Upper lobe of left lung (tissue), 6 donors: ENCODE results near the gene B3GALT5. TPM values are rescaled to one million over a fixed set of nuclear protein-coding genes. Genes with fewer than 3 reads are reported as not detected.

Experiments
- ATAC-seq, 2 donors: fragments of 200-7000 bp; cut with Tn5 transposase; one replicate each; pipeline ENCODE4 v1.9.1; 2022; ENCODE audit warnings: mild to moderate bottlenecking in 2 of 2, moderate library complexity in 2 of 2; ENCODE audit not compliant: low FRiP score in 2 of 2
- DNase-seq, 2 donors: peaks; one replicate each; pipeline ENCODE4 v3.0.0-alpha.2; 2019 to 2020
- H3K27ac ChIP-seq, 4 donors: fragments of 200-600 bp; sonication (generic); one replicate each; pipeline ENCODE4 v1.5.1; 2016 to 2019
- H3K27me3 ChIP-seq, 4 donors: fragments of 200-600 bp; sonication (generic); one replicate each; pipeline ENCODE4 v1.5.1; 2017 to 2019
- H3K36me3 ChIP-seq, 4 donors: fragments of 200-600 bp; sonication (generic); one replicate each; pipeline ENCODE4 v1.5.1; 2016 to 2019
- H3K4me1 ChIP-seq, 4 donors: fragments of 200-600 bp; sonication (generic); one replicate each; pipeline ENCODE4 v1.5.1; 2018 to 2019
- H3K4me3 ChIP-seq, 4 donors: fragments of 200-600 bp; sonication (generic); one replicate each; pipeline ENCODE4 v1.5.1; 2017 to 2019; ENCODE audit warnings: mild to moderate bottlenecking in 2 of 4, moderate library complexity in 1 of 4
- H3K9me3 ChIP-seq, 4 donors: fragments of 200-600 bp; sonication (generic); one replicate each; pipeline ENCODE4 v1.5.1; 2018 to 2019
- CTCF ChIP-seq, 6 experiments: fragments of 450-650 bp in 4 of 6; fragments of 200-600 bp in 2 of 6; sonication (generic) in 2 of 6; IDR thresholded peaks; one replicate each; pipeline ENCODE4 v1.5.1; 2016 to 2019; ENCODE audit warnings: antibody characterized with exemption in 6 of 6
- EP300 ChIP-seq, 4 donors: sonication (generic); formaldehyde crosslinking; IDR thresholded peaks; one replicate each; pipeline ENCODE4 v1.5.1; 2017; ENCODE audit warnings: antibody characterized with exemption in 4 of 4, control low read depth in 2 of 4
- POLR2A ChIP-seq, 4 donors: fragments of 450-650 bp; IDR thresholded peaks; one replicate each; pipeline ENCODE4 v1.5.1; 2016 to 2017; ENCODE audit warnings: antibody characterized with exemption in 4 of 4, mild to moderate bottlenecking in 2 of 4
- POLR2AphosphoS5 ChIP-seq, 2 donors: sonication (generic); formaldehyde crosslinking; IDR thresholded peaks; one replicate each; pipeline ENCODE4 v1.5.1; 2017; ENCODE audit warnings: antibody characterized with exemption in 2 of 2
- WGBS, 2 donors: methylation state at CpG; one replicate each; pipeline ENCODE4 v1.1.5; 2017 to 2018; 5-methylcytosine and 5-hydroxymethylcytosine counted together
- total RNA-seq, 6 donors: library from RNA; depleted of rRNA in 4 of 6; stranded (reverse); fragments of >200 nt in 4 of 6; gene quantifications; one replicate each; pipeline versions ENCODE4 v1.1.0 to v1.2.1, GENCODE V29; 2016 to 2021
- donor health status: DM: no; HTN: no; CAD: no; lungs with moderate emphysema.
- donor health status: DM: no; HTN: yes; CAD: no; lungs with severe emphysema.

B3GALT5 gene
- total RNA-seq, 6 donors from 2014 or later, result under 0.01 to 0.71 (median 0.09) TPM; not detected in 1

GRCh38 chr21:39690454-39690853, 77.7 kb downstream of the B3GALT5 start:
- no peaks in the 10 kb centered on the region for H3K27me3 ChIP-seq
- 54 to 68% methylated on average over 4 of the region's 4 CpGs for WGBS, 2 donors
- no peak overlapping the region for H3K27ac ChIP-seq
- H3K4me3 ChIP-seq, result no peak overlapping the region
- no peaks in the 10 kb centered on the region for H3K36me3 ChIP-seq
- H3K9me3 ChIP-seq, result no peaks in the 10 kb centered on the region
- no peaks in the 10 kb centered on the region for H3K4me1 ChIP-seq
- ATAC-seq (no peak), DNase-seq (no peak)
- TF ChIP-seq POLR2AphosphoS5 (IDR thresholded peaks at IDR 0.05) (no peak), POLR2A (IDR thresholded peaks at IDR 0.05) (no peak)

- no peak for TF ChIP-seq POLR2AphosphoS5 (IDR thresholded peaks at IDR 0.05)
- TF ChIP-seq POLR2A (IDR thresholded peaks at IDR 0.05), result no peak
- no peak for TF ChIP-seq EP300 (IDR thresholded peaks at IDR 0.05)
- no peak for TF ChIP-seq CTCF (IDR thresholded peaks at IDR 0.05)
- Histone ChIP-seq H3K9me3 (no peaks in the 10 kb centered on the region), H3K27ac (no peak overlapping the region), H3K4me1 (no peaks in the 10 kb centered on the region), H3K4me3 (no peak overlapping the region), H3K36me3 (no peaks in the 10 kb centered on the region), H3K27me3 (no peaks in the 10 kb centered on the region)
- ATAC-seq, result no peak
- no peak for DNase-seq
- WGBS, 2 donors, result 88 to 90% methylated on average over 5 of the region's 5 CpGs
Measured at GRCh38 chr21:39694750-39695149, 82.0 kb downstream of the B3GALT5 start.

- DNase-seq, result no peak
- no peaks in the 10 kb centered on the region for H3K4me1 ChIP-seq
- ATAC-seq, result no peak
- no peak overlapping the region for H3K4me3 ChIP-seq
- no peaks in the 10 kb centered on the region for H3K36me3 ChIP-seq
- TF ChIP-seq EP300 (IDR thresholded peaks at IDR 0.05) (no peak), CTCF (IDR thresholded peaks at IDR 0.05) (no peak), POLR2A (IDR thresholded peaks at IDR 0.05) (no peak)
- H3K27ac ChIP-seq, result no peak overlapping the region
- no peaks in the 10 kb centered on the region for H3K9me3 ChIP-seq
- 91% methylated on average over 7 of the region's 7 CpGs for WGBS, 2 donors
- no peaks in the 10 kb centered on the region for H3K27me3 ChIP-seq
Measured at GRCh38 chr21:39696196-39696595, 83.5 kb downstream of the B3GALT5 start.

GRCh38 chr21:39696618-39697017, 83.9 kb downstream of the B3GALT5 start:
- Histone ChIP-seq H3K36me3 (no peaks in the 10 kb centered on the region), H3K9me3 (no peaks in the 10 kb centered on the region), H3K4me1 (no peaks in the 10 kb centered on the region), H3K4me3 (no peak overlapping the region), H3K27me3 (no peaks in the 10 kb centered on the region), H3K27ac (no peak overlapping the region)
- no peak for DNase-seq
- no peak for TF ChIP-seq CTCF (IDR thresholded peaks at IDR 0.05)
- TF ChIP-seq POLR2A (IDR thresholded peaks at IDR 0.05), result no peak
- no peak for TF ChIP-seq POLR2AphosphoS5 (IDR thresholded peaks at IDR 0.05)
- no peak for TF ChIP-seq EP300 (IDR thresholded peaks at IDR 0.05)
- 51 to 67% methylated on average over 4 of the region's 4 CpGs for WGBS, 2 donors
- ATAC-seq, result no peak

- H3K36me3 ChIP-seq, result no peaks in the 10 kb centered on the region
- no peak for ATAC-seq
- no peaks in the 10 kb centered on the region for H3K27me3 ChIP-seq
- H3K4me1 ChIP-seq, result no peaks in the 10 kb centered on the region
- DNase-seq, result no peak
- no peak for TF ChIP-seq POLR2A (IDR thresholded peaks at IDR 0.05)
- no peak for TF ChIP-seq POLR2AphosphoS5 (IDR thresholded peaks at IDR 0.05)
- TF ChIP-seq EP300 (IDR thresholded peaks at IDR 0.05), result no peak
- TF ChIP-seq CTCF (IDR thresholded peaks at IDR 0.05), result no peak
- WGBS, 2 donors, result 47 to 66% methylated on average over 2 of the region's 2 CpGs
- H3K4me3 ChIP-seq, result no peak overlapping the region
- no peak overlapping the region for H3K27ac ChIP-seq
- peaks cover 0 to 7% (median 5%) of the 10 kb centered on the region in 4 donors for H3K9me3 ChIP-seq
Measured at GRCh38 chr21:39700318-39700717, 87.6 kb downstream of the B3GALT5 start.
